Measurements from ENCODE around the gene MAPRE2. TPM values are rescaled to one million over a fixed set of nuclear protein-coding genes. Genes with fewer than 3 reads are reported as not detected.

MAPRE2 gene
- 20.0 TPM for polyA plus RNA-seq (ENCODE audit: insufficient read length)

DNA sequence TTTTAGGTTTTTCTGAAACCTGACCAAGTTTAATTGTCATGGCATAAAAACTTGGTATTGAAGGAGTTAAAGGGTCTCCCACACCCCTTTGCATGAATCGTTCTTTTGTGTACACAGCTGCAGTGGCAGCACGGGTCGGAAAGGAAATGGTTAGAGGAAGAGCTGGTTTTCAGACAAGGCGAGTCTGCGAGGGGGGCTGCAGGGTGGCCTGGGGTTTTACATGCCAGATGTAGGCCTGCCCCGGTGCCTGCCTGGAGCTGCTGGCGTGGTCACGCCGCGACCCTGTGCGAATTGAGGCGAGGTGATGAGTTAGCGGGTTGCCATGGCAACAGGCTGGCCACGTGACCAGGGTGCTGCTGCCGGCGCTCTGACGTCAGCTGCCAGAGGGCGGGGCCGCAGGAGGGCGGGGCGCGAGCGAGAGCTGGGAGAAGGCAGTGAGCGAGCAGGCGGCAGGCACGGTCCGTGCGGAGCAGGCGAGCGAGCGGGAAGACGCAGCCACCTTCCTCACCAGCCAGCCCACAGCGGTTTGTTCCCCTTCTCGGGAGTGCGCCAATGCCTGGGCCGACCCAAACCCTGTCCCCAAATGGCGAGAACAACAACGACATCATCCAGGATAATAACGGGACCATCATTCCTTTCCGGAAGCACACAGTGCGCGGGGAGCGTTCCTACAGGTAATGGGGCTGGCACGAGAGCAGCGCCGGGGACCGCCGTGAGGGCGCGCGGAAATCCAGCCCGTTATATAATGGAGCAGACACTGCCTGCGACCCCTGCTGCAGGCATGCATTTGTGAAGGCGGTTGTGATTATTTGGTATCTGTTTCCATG, at the start of gene MAPRE2:
MAPRE2 (plus strand) TSS at position 426 of the 827 bp plus-strand sequence; CDS start at position 553, 127 bp downstream.
- peak; percentile 89 for DNase-seq (ENCODE audit: low read depth)

DNA sequence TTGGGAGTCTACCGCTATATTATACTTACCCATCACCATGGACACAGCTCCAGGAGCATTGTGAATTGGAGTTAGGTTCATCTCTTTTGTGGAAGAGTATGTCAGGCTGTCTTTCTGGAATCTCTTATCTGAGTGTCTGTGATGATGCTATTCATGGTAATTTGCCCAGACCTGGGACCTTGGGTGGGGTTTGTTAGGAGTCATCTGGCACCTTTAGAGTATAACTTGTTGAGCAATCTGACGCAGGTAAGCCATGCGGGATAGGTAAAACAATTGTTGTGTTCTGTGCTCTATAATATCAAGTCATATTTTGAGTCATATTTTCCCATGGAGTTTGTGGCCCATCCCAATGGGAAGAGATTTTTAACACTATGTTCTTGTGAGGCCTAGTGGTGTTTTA, 49.7 kb upstream of the MAPRE2 start:
- no peak for DNase-seq (ENCODE audit: low read depth)

DNA sequence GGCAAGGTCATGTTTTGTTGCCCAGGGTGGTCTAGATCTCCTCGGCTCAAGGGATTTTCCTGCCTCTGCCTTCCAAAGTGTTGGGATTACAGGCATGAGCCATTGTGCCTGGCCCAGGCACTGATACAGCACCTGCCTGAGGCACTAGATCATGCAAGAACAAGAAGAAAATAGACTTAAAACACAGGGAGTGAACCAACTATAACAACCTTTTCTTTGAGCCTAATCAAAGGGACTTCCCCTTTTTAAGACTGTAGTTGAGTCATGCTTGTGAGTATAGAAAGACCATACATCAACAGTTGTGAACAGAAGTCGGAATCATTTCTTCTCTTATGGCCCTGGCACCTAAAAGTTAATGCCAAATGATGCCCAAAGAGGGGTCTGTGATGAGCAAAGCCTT, 47.9 kb upstream of the MAPRE2 start:
- no peak for DNase-seq (ENCODE audit: low read depth)

DNA sequence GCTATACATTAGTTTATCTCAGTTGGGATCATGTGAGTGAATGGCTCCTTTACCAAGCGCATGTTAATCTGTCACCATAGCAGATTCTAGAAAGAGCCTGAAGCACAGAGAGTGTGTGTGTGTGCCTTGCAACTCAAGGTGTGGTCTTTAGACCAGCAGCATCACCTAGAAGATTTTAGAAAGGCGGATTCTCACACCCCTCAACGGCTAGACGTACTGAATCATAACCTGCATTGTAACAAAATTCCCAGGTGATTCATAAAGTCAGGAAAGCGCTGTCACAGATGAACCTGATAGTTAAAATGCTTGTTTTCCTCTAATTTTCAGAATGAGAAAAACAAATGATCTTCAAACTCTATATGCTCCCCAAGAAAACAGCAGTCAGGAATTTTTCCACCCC, 45.5 kb upstream of the MAPRE2 start:
- no peak for DNase-seq (ENCODE audit: low read depth)

DNA sequence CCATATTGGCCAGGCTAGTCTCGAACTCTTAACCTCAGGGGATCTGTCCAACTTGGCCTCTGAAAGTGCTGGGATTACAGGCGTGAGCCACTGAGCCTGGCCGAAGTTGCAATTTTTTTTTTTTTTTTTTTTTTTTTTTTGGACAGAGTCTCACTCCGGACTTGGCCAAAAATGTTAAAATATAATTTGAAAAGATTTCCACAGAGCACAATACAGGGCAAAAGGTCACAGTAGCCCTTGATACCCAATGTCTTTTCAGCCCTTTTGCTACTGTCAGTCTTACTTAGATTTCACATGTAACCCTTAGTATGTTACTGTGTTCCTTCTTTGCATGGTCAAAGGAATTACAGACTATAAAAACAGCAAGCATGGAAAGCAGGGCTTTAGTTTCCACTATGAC, 42.6 kb upstream of the MAPRE2 start:
- DNase-seq (ENCODE audit: low read depth) = no peak

DNA sequence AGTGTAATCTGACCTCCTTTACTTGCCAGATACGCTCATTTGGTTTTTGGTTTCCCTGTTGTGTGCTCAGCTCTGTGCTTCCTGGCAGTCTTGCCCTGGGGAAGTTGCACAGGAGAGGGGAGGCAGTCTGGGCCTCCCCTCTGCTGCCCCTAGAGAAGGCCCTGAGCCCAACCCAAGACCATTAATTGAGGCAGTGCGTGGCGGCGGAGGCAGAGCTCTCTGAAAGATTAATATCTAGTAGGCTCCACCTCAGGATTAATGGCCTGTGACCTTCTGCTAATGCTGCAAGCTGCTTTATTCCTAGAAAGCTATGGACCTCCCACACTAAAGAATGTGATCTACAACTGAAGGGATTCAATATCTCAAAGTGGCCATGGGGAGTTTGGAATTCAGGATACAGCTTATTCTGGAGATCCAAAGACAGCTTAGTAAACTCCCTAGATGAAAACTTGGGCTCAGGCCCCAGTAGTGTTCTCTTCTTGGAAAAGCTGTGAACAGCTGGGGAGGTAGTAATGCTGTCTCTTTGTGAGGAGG, 41.4 kb upstream of the MAPRE2 start:
- DNase-seq (ENCODE audit: low read depth) = peak; percentile 82

DNA sequence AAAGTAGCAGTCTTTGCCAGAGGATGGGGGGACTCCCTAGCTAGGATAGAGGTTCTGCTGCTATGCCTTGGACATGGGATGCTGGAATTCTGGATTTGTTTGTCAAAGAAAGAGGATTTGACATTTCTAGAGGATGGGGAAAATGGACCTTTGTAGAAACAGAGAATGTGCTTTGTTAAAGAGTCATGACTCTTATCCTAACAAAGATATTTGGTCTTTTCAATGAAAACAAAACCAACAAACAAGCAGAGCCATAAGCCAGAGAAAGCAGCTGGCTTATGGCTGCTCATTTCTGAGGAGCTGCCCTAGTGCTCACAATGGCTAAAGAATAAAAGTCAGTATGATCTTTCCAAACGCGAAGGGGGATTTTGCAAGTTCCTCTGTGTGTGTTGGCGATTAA, 40.8 kb upstream of the MAPRE2 start:
- DNase-seq (ENCODE audit: low read depth) = no peak

DNA sequence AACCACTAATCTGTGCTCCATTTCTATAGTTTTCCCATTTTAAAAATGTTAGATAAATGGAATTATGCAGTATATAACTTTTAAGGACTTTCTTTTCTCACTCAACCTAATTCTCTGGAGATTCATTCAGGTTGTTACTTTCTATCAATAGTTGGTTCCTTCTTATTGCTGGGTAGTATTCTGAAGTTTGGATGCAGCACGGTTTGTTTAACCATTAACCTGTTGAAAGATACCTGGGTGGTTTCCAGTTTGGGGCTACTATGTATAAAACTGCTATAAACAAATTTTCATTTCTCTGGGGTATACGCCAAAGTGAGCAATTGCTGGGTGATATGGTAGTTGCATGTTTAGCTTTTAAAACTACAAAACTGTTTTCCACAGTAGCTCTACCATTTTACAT, 39.1 kb upstream of the MAPRE2 start:
- DNase-seq (ENCODE audit: low read depth) = no peak

DNA sequence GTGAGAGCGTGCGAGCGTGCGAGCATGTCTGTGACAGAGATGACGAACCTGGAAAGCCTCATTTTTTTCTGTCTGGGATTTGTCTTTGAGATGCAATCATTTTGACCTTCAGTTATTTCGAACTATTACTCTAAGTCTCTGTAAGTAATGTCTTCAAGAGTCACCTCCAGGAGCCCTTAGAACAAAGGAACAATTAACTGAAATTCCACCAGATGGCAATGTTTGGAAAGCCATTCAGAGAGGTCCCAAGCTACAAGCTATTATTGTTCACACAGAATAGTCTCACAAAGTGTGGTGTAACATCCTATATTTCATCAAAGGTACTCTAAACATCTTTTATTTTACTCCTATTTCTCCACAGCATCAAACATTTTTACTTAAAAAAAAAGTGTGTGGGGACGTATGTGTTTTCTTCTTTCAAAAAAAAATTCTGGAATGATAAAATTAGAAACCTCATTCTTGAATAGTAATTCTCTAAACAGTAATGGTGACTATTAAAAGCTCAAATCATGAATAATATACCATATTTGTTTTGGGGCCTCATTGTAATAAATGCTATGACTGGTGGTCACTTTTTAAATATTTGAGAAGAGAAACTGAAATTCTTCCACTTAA, 35.1 kb upstream of the MAPRE2 start:
- peak; percentile 60 for DNase-seq (ENCODE audit: low read depth)

DNA sequence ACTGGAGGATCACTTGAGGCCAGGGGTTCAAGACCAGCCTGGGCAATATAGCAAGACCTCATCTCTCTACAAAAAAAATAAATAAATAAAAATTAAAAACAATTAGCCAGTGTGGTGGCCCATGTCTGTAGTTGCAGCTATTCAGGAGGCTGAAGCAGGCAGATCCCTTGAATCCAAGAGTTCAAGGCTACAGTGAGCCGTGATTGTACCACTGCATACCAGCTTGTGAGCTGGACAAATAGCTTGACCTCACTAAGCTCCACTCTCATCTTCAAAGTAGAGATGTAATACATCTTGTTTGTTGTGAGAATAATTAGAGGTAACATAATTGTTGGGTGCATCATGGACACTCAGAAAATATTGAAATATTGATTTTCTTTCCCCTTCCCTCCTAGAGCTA, 31.1 kb upstream of the MAPRE2 start:
- DNase-seq (ENCODE audit: low read depth) = no peak

DNA sequence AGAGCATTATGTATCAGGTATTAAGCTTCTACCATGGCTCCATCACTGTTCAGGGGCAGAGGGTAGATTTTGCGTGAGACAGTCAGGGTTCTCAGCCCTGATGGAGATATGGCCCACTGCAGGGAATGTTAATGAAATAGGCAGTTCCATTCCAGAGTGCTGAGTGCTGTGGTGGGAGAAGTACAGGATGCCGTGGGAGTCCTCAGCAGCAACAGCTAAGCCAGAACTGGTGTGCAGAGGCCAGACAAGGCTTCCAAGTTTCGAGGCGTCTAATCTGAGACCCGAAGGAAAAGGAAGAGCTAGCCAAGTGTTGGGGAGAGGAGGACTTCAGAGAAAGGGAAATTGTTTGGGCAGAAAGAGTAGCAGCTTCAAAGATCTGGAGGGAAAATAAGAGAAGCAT, 30.2 kb upstream of the MAPRE2 start:
- DNase-seq (ENCODE audit: low read depth) = no peak

DNA sequence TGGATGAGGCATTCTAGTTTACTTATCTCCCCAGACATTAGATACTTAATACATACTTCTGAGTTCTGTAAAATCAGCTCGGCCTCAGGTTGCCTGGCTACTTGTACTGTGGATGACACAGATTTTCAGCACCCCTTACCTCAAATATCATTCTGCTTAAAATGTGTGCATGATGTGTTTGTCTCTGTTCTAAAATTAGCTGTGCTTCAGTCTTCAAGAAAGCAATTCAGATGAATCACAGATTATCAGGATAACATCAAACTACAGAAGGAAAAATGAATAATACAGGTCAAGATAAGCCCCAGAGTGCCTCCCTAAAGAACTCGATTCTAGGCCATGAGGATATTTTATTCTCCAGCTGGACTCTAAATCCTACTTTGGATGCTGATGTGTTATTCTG, 21.3 kb upstream of the MAPRE2 start:
- no peak for DNase-seq (ENCODE audit: low read depth)

DNA sequence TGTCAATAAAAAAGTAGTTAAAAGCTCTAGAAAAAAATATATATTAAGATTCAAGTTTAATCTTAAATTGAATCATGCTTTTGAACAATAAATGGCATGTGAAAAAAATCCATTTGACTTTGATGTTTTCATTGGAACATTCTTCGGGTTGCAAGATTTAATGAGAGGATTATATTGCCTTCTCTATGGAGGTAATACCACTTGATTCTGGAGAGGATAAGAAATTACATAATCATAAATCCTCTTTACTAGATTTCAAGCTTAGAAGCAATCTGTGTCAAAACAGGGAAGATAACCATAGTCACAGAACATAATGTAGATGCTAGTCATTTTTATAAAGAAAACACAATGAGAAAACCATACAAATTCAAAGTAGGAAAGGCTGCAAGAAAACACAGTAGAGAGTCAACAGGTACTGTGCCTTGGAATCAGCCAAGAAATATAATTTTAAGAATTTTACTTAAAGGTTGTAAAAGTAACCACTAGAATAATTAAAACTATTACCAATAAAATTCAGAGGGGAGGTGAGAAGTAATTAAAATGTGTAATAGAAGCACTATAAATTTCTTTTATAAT, 18.7 kb upstream of the MAPRE2 start:
- no peak for DNase-seq (ENCODE audit: low read depth)

DNA sequence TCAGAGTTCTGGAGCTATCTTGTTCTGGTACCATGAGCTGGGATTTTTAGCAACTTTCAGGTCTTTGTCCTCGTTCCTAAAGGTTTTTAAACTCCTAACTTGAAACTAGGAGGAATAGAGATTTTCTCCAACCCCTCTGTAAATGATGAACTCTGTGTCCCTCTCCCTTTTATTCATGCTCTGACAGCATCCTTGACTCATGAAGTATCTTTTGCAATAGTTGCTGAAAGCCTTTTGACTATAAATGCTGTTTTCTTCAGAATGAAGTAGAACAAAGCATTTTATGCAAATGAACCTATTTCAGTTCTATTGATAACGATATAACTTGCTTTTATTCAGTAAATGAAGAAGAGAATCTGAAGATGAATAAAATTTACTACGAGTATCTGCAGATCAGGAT, 17.0 kb upstream of the MAPRE2 start:
- no peak for DNase-seq (ENCODE audit: low read depth)

DNA sequence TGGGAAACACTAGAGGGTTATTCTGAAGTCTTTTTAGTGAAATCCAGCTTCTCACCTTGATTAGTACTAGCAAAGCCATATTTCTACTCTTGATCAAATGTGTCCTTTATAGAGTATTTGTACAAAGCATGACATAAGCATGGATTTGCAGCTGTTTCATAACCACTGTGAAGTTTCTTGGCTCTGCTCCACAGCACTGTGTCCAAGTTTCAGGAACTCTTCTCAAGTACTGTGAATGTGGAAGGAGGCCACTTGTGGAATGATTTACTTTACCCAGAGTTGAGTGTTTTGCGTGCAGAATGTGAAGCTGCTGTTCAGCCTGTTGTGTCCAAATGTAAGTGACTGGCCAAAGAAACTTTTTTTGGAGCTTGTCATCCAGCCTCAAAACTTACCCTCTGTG, 16.2 kb upstream of the MAPRE2 start:
- peak; percentile 99 for DNase-seq (ENCODE audit: low read depth)

DNA sequence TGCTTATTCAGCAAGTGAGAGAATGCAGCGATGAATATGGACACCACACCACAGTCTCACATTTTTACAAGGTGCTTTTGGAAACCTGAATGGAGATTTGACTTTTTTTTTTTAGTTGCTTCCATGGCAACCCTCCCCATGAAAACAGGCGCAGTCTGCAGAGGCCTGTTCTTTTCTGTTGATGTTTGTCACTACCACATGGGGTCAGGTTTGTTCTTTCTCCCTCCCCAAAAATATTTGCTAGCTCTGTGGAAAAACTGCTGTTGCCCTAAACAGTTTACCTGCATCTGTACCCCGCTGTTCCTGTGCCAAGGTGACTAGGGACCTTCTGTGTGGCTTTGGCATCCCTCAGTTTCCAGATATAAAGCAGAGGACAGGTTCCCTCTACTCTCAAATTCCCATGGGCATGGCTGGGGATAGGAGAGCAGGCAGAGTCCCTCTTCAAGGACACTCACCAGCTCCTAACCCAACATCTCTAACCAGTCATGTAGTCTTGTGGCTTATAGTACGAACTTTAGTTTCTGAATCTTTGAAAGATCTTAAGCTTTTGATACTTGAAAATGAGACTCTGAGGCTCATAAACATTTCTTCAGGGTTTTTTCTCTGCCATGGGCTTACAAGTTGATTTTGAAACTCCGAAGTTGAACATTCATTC, 14.7 kb upstream of the MAPRE2 start:
- DNase-seq (ENCODE audit: low read depth) = no peak

DNA sequence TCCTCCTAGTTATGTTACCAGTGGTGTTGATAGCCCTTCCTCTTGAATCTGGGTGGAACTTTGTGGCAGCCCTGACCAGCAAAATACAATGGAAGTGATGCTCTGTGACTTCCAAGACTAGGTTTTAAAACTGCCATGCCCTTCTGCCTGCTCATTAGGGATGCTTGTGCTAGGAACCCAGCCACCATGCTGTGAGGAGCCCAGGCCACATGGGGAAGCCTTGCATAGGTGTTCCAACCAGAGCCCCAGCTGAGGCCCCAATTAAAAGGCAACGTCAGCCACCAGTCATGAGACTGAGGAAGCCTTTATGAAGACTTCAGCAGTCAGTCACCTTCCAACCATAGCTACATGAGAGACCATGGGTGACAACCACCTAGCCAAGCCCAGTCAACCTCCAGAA, 14.0 kb upstream of the MAPRE2 start:
- no peak for DNase-seq (ENCODE audit: low read depth)

DNA sequence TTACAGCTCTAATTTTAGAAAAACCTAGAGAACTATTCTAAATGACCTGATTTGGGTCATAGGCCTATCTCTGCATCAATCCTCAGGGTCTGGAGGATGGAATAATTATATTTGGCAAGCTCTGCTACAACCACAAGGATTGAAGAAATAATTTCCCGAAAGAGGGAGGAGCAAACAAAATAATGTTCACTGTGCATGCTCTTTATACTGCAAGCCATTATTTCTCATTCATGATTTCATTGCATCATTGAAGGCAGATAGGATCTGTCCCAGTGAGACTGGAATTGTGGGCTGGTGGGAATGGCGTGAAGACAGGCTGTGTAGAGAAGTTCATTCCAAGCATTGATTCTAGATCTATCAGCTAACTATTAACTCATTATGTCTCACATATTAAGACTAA, 12.7 kb upstream of the MAPRE2 start:
- DNase-seq (ENCODE audit: low read depth) = no peak

DNA sequence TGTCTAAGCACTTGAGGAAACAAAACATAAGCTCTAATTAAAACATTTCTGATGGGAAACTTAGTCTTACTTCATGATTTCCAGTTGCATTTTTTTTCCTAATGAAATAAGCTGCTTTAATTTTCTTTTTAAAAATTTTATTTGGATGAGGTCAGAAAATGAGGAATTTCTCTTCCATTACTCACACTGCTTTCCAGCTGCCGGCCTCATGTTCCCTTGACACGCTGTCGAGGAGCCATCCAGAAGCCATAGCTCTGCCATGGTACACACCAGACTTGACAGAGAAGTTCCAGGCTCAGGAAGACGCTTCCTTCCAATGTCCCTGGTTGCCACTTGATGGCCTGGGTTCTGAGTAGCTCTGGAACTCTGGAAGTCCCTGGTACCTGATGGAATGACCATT, 12.1 kb upstream of the MAPRE2 start:
- DNase-seq (ENCODE audit: low read depth) = no peak

DNA sequence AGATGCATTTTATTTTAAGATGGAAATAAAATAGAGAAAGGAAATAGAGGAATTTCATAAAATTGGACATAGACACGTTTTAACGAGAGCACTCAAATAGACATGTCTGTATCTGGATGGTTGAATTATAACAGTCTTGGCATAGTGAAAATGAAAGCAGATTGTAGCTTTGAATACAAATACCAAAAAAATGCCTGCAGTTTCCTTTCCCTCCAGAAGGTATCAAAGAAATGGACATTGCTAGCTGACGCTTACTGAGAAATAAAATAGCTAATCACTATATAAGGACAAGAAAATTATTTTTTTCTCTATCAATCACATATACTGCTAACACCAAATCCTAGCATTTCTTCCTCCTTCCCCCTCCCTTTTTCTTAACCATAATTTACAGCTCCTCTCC, 11.4 kb upstream of the MAPRE2 start:
- no peak for DNase-seq (ENCODE audit: low read depth)

DNA sequence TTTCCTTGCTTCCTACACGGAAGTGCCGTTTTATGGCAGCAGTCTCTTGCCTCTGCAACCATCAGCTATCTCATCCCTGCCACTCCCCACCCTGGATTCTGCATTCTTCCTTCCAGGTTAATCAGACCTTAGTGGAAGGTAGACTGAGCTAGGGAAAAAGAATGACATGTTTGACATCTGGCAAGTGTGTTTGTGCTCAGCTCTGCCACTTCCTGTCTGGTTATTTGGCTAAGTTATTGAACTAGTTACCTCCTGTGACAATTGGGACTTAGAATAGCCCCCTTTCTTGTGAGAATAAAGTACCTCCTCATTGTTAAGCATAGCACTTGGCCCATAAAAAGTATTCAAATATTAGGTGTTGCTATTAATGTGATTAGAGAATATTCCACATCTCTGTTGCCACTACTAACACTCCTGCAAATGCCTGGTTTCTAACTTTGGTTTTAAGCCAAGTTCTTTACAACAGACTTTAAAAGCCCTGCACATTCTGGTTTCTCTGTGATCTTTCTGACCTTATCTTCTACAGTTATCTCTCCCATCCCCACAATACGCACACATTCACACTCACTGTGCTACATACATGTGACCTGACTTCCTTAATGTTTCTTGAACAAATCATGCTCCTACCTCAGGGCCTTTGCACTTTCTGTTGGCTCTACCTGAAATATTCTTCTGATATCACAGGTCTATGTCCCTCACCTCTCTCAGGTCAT, 10.8 kb upstream of the MAPRE2 start:
- no peak for DNase-seq (ENCODE audit: low read depth)

DNA sequence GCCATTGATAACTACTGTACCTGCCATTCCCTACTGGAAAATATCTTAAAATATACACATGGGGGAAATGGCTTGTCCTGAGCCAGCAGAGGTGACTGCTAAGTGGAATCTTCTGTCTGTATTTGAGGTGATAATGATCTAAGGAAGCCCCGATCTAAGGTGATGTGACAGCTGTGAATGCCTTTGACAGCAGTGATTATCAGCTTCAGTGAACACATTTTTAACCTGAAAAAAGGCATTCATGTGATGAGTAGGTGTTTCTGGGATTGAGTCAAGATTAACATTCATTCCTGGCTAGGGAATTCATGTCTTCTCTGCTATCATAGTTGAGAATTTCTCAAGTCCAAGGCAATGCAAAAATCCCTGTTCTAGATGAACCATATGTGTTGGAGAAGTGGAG, 9.1 kb upstream of the MAPRE2 start:
- no peak for DNase-seq (ENCODE audit: low read depth)

Measured in forelimb muscle (tissue), 1 donor.